GM12878 (cell line): Measurements from ENCODE around the gene FIGNL2. TPM values are rescaled to one million over a fixed set of nuclear protein-coding genes. Genes with fewer than 3 reads are reported as not detected.

Experiments
- ATAC-seq: fragments of 200-7000 bp; cut with Tn5 transposase; 3 replicates; pipeline ENCODE4 v1.9.1; 2020; ENCODE audit warnings: mild to moderate bottlenecking, moderate library complexity
- BruUV-seq: library from RNA; stranded (reverse); fragments of 400-500 nt; replicated peaks from 2 replicates; lab custom pipeline; 2021; lab: Mats Ljungman, UMichigan
- CTCF ChIA-PET: fragments of 300-600 bp; sonication (Branson Sonifier 250); formaldehyde crosslinking; extraction: SDS; loops from one replicate; lab custom pipeline; 2021; ENCODE audit warnings: inconsistent platforms; lab: Yijun Ruan, JAX
- POLR2A ChIA-PET: fragments of 350-600 bp; formaldehyde crosslinking; extraction: SDS; loops from one replicate; lab custom pipeline; 2021; ENCODE audit warnings: inconsistent platforms; lab: Charles Lee
- RAD21 ChIA-PET: fragments of 300-600 bp; sonication (Branson Sonifier 250); formaldehyde crosslinking; loops from one replicate; lab custom pipeline; 2023; ENCODE audit warnings: antibody characterized with exemption; ENCODE audit not compliant: unreplicated experiment; lab: Charles Lee
- SMC1A ChIA-PET: fragments of 300-600 bp; sonication (Branson Sonifier 250); formaldehyde crosslinking; loops from one replicate; lab custom pipeline; 2023; ENCODE audit not compliant: unreplicated experiment, uncharacterized antibody; lab: Charles Lee
- DNase-seq: peaks from one replicate; pipeline ENCODE4 v3.0.0-alpha.2; 2011; ENCODE audit warnings: low read depth, low spot score
- FAIRE-seq: peaks from 3 replicates; lab custom pipeline; 2011; peaks lifted over from hg19 to GRCh38; lab: Jason Lieb, UNC
- H2AFZ ChIP-seq: 2 replicates; pipeline ENCODE4 v1.6.0; 2011; ENCODE audit warnings: low read depth, low read length, control low read depth; ENCODE audit not compliant: control insufficient read depth
- H3K27ac ChIP-seq: 2 replicates; pipeline ENCODE4 v1.5.1; 2011; ENCODE audit warnings: control low read depth; ENCODE audit not compliant: control insufficient read depth, insufficient read depth
- H3K27me3 ChIP-seq, 2 experiments: replicated peaks in 1 of 2; 2 replicates each; pipeline versions ENCODE4 v1.6.0 to v1.6.1; 2011; ENCODE audit warnings: low read length in 1 of 2; ENCODE audit not compliant: control insufficient read depth in 2 of 2, insufficient read depth in 2 of 2
- H3K36me3 ChIP-seq, 2 experiments: 2 replicates each; pipeline ENCODE4 v1.5.1; 2011; ENCODE audit warnings: low read length in 1 of 2; ENCODE audit not compliant: control insufficient read depth in 2 of 2, insufficient read depth in 2 of 2
- H3K4me1 ChIP-seq: 2 replicates; pipeline ENCODE4 v1.6.1; 2011; ENCODE audit warnings: mild to moderate bottlenecking, low read length, moderate library complexity, mixed read lengths; ENCODE audit not compliant: control insufficient read depth, insufficient read depth
- H3K4me2 ChIP-seq: 2 replicates; pipeline ENCODE4 v1.6.0; 2011; ENCODE audit warnings: control low read depth; ENCODE audit not compliant: control insufficient read depth, insufficient read depth
- H3K4me3 ChIP-seq: fragments of 200-600 bp; sonication (generic); 2 replicates; pipeline ENCODE4 v1.5.1; 2016
- H3K79me2 ChIP-seq: 2 replicates; pipeline ENCODE4 v1.6.0; 2011; ENCODE audit warnings: low read length; ENCODE audit not compliant: control insufficient read depth, insufficient read depth
- H3K9ac ChIP-seq: 2 replicates; pipeline ENCODE4 v1.8.0; 2011; ENCODE audit warnings: low read length, control low read depth, mixed read lengths; ENCODE audit not compliant: control insufficient read depth, insufficient read depth
- H3K9me3 ChIP-seq: replicated peaks from 3 replicates; pipeline ENCODE4 v1.5.1; 2011; ENCODE audit warnings: mild to moderate bottlenecking, low read length; ENCODE audit not compliant: control insufficient read depth, insufficient read depth
- H4K20me1 ChIP-seq: 2 replicates; pipeline ENCODE4 v1.6.0; 2011; ENCODE audit not compliant: control insufficient read depth, insufficient read depth
- ATF7 ChIP-seq: fragments of 450-650 bp; IDR thresholded peaks from 2 replicates; pipeline ENCODE4 v1.6.1; 2016; ENCODE audit warnings: low read depth, mild to moderate bottlenecking
- BHLHE40 ChIP-seq, 2 experiments: fragments of 450-650 bp in 1 of 2; IDR thresholded peaks; 2 replicates each; pipeline ENCODE4 v1.6.1; 2011 to 2017; ENCODE audit warnings: low read depth in 2 of 2, borderline replicate concordance in 1 of 2, improper control_type of control experiment in 1 of 2, low read length in 1 of 2, mild to moderate bottlenecking in 1 of 2
- CBFB ChIP-seq: IDR thresholded peaks from 2 replicates; pipeline ENCODE4 v1.6.1; 2016; ENCODE audit warnings: antibody characterized with exemption, low read depth
- CBX5 ChIP-seq: sonication (generic); IDR thresholded peaks from 2 replicates; pipeline ENCODE4 v1.6.1; 2016; ENCODE audit warnings: low read depth, moderate library complexity, mild to moderate bottlenecking, inconsistent platforms
- CUX1 ChIP-seq: IDR thresholded peaks from 2 replicates; pipeline ENCODE4 v1.6.1; 2012; ENCODE audit warnings: improper control_type of control experiment, low read depth, low read length; ENCODE audit not compliant: insufficient replicate concordance
- HDAC2 ChIP-seq: fragments of 200-600 bp; sonication (generic); IDR thresholded peaks from 2 replicates; pipeline ENCODE4 v1.6.1; 2017
- IKZF2 ChIP-seq, 2 experiments: fragments of 450-650 bp; IDR thresholded peaks; 2 replicates each; pipeline ENCODE4 v1.6.1; 2017; ENCODE audit warnings: mild to moderate bottlenecking in 2 of 2, moderate library complexity in 2 of 2
- KAT2A ChIP-seq: conservative IDR thresholded peaks from 2 replicates; pipeline ENCODE4 v1.6.1; 2011; ENCODE audit warnings: low read depth, low read length; ENCODE audit not compliant: control insufficient read depth
- KDM1A ChIP-seq: fragments of 200-600 bp; sonication (generic); IDR thresholded peaks from 2 replicates; pipeline ENCODE4 v1.6.1; 2016; ENCODE audit warnings: borderline replicate concordance
- NFYB ChIP-seq: IDR thresholded peaks from 2 replicates; pipeline ENCODE4 v1.6.1; 2011; ENCODE audit warnings: low read depth, mild to moderate bottlenecking, low read length, improper control_type of control experiment, moderate library complexity; ENCODE audit not compliant: insufficient read depth
- NKRF ChIP-seq: fragments of 450-650 bp; conservative IDR thresholded peaks from 2 replicates; pipeline ENCODE4 v1.6.1; 2017; ENCODE audit warnings: mild to moderate bottlenecking, moderate library complexity
- SPI1 ChIP-seq: IDR thresholded peaks from 2 replicates; pipeline ENCODE4 v1.6.1; 2011; ENCODE audit warnings: low read depth, mild to moderate bottlenecking, low read length, moderate library complexity, borderline replicate concordance; ENCODE audit not compliant: insufficient read depth
- SRF ChIP-seq, 2 experiments: IDR thresholded peaks; 2 replicates each; pipeline ENCODE4 v1.6.1; 2011; ENCODE audit warnings: low read depth in 2 of 2, low read length in 2 of 2, mild to moderate bottlenecking in 1 of 2, moderate library complexity in 1 of 2
- STAT1 ChIP-seq: fragments of 450-650 bp; conservative IDR thresholded peaks from 2 replicates; pipeline ENCODE4 v1.6.1; 2014; ENCODE audit warnings: antibody characterized with exemption, mild to moderate bottlenecking
- USF2 ChIP-seq: IDR thresholded peaks from 2 replicates; pipeline ENCODE4 v1.6.1; 2011; ENCODE audit warnings: low read depth, low read length, improper control_type of control experiment, borderline replicate concordance
- ZSCAN29 ChIP-seq: fragments of 450-650 bp; IDR thresholded peaks from 2 replicates; pipeline ENCODE4 v1.6.1; 2017; ENCODE audit warnings: mild to moderate bottlenecking, moderate library complexity
- ZZZ3 ChIP-seq: IDR thresholded peaks from 2 replicates; pipeline ENCODE4 v1.6.1; 2011; ENCODE audit warnings: low read depth; ENCODE audit not compliant: control insufficient read depth, insufficient read length
- WGBS: methylation state at CpG from one replicate; pipeline ENCODE4 v1.1.6; 2016; ENCODE audit warnings: low lambda C conversion rate; ENCODE audit not compliant: insufficient replicate concordance, insufficient coverage; ENCODE audit errors: missing lambda C conversion rate; 5-methylcytosine and 5-hydroxymethylcytosine counted together
- in situ Hi-C: fragments of 300-500 bp; cut with MboI; formaldehyde crosslinking; loops from 9 replicates; pipeline ENCODE4 v1.14.3; 2018; ENCODE audit warnings: mixed read lengths
- intact Hi-C: fragments of 100-400 bp; cut with micrococcal nuclease; formaldehyde crosslinking; loops from one replicate; pipeline ENCODE4 v1.14.2; 2022; ENCODE audit not compliant: unreplicated experiment
- polyA plus RNA-seq, 11 experiments: library from polyadenylated mRNA; depleted of rRNA in 4 of 11; unstranded in 6 of 11; stranded (reverse) in 5 of 11; fragments of >200 nt; fragmentation: Nextera tagmentation in 4 of 11; fragmentation: Illumina TruSeq in 1 of 11; extraction: Ambion mirVana in 4 of 11; extraction: Trizol in 1 of 11; gene quantifications; 1 replicate in 1 of 11; 2 replicates in 10 of 11; pipeline versions ENCODE4 v1.2.1 to v1.2.3, GENCODE V29; 2011 to 2016; ENCODE audit warnings: inconsistent platforms in 2 of 11, missing spikeins in 2 of 11, low read depth in 1 of 11
- total RNA-seq, 4 experiments: library from RNA; depleted of rRNA in 3 of 4; stranded (reverse); fragments of >200 nt in 3 of 4; fragmentation: Illumina TruSeq in 1 of 4; extraction: Trizol in 1 of 4; gene quantifications; 2 replicates each; pipeline versions ENCODE4 v1.2.1 to v1.2.3, GENCODE V29; 2013 to 2021

FIGNL2 gene
- total and polyA plus RNA-seq, 10 of the 15 experiments (the other 5 are each of a cell fraction or from before 2014, with no cell fraction given) = not detected

- BruUV-seq = no TSS peak
- no peaks in the 10 kb centered on the region for H4K20me1 ChIP-seq
- H3K4me3 ChIP-seq = no peak overlapping the region
- H3K9ac ChIP-seq = no peak overlapping the region
- peaks cover 0 to 2% of the 10 kb centered on the region in 2 experiments; a peak in 1 of 4 replicates for H3K27me3 ChIP-seq
- ChIA-PET CTCF (no interaction called here), SMC1A (no interaction called here), RAD21 (no interaction called here), POLR2A (no interaction called here)
- DNase-seq (no peak), ATAC-seq (no peak), FAIRE-seq (no peak)
- H2AFZ ChIP-seq = no peak overlapping the region
- no peaks in the 10 kb centered on the region for H3K4me1 ChIP-seq
- H3K79me2 ChIP-seq = no peaks in the 10 kb centered on the region
- no peaks in the 10 kb centered on the region for H3K36me3 ChIP-seq
- H3K27ac ChIP-seq = no peak overlapping the region
- in situ Hi-C loops = no loop called here
- 30% methylated on average over 1 of the region's 1 CpG for WGBS
- no peak overlapping the region for H3K4me2 ChIP-seq
- intact Hi-C loops = no loop called here
- no peaks in the 10 kb centered on the region for H3K9me3 ChIP-seq
- TF ChIP-seq CBX5 (no peak), NKRF (no peak), ZZZ3 (no peak), ATF7 (no peak), CUX1 (no peak), NFYB (no peak), HDAC2 (no peak), IKZF2 (IDR thresholded peaks at IDR 0.05) (no peak), BHLHE40 (IDR thresholded peaks at IDR 0.05; ENCODE audit: borderline replicate concordance in 1 of 2, low read depth in 2 of 2, low read length in 1 of 2) (no peak), KAT2A (no peak), SRF (IDR thresholded peaks at IDR 0.05; ENCODE audit: low read depth in 2 of 2, low read length in 2 of 2) (no peak), KDM1A (no peak), STAT1 (no peak), USF2 (no peak), CBFB (no peak), ZSCAN29 (no peak), SPI1 (no peak)
Measured at GRCh38 chr12:51798501-51798900, 50.0 kb downstream of the FIGNL2 start.
